OCI-LY3 (cell line): ENCODE measurements around the gene DNAJB13.

Experiments
- EZH2phosphoT487 ChIP-seq: fragments of 200-600 bp; shearing (Covaris generic); IDR thresholded peaks from 2 replicates; pipeline ENCODE4 v1.6.1; 2018; ENCODE audit warnings: antibody characterized with exemption, mixed run types, low read depth
- TF ChIP-seq, protein P1 (sequence below): fragments of 200-600, 300-600 bp; sonication (generic); IDR thresholded peaks from 2 replicates; pipeline ENCODE4 v1.5.1; 2014; ENCODE audit warnings: antibody characterized with exemption, low read length, low read depth

DNA sequence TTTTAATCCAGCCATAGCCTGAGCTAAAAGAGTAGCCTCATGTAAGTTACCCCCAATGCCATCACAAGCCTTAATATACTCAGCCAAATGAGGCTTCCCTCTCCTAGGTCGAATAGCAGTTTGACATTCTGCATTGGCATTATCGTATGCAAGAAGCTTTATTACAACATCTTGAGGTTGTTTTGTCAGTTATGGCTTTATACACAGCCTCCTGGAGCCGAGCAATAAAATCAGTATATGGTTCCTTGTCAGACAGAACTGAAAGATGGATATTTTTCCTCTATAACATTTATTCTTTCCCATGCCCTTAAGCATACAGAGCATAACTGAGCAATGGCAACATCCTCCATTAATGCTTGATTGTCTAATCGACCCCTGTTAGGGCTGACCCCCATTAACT, 5.4 kb upstream of the DNAJB13 start:
- TF ChIP-seq, protein P1, sequence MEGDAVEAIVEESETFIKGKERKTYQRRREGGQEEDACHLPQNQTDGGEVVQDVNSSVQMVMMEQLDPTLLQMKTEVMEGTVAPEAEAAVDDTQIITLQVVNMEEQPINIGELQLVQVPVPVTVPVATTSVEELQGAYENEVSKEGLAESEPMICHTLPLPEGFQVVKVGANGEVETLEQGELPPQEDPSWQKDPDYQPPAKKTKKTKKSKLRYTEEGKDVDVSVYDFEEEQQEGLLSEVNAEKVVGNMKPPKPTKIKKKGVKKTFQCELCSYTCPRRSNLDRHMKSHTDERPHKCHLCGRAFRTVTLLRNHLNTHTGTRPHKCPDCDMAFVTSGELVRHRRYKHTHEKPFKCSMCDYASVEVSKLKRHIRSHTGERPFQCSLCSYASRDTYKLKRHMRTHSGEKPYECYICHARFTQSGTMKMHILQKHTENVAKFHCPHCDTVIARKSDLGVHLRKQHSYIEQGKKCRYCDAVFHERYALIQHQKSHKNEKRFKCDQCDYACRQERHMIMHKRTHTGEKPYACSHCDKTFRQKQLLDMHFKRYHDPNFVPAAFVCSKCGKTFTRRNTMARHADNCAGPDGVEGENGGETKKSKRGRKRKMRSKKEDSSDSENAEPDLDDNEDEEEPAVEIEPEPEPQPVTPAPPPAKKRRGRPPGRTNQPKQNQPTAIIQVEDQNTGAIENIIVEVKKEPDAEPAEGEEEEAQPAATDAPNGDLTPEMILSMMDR = no peak
- no peak for TF ChIP-seq EZH2phosphoT487
